K562 (cell line): Measurements from ENCODE around the gene TRIO.

Source experiments
- AFF4 ChIP-seq: sonication (generic); formaldehyde crosslinking; IDR thresholded peaks from 2 replicates; pipeline ENCODE4 v1.8.0; 2023; ENCODE audit warnings: mild to moderate bottlenecking, missing genetic modification reagents
- ETS2 ChIP-seq: IDR thresholded peaks from 2 replicates; pipeline ENCODE4 v1.6.1; 2016; ENCODE audit warnings: borderline replicate concordance, missing genetic modification characterization, mild to moderate bottlenecking, moderate library complexity, missing compliant biosample characterization; ENCODE audit not compliant: poor library complexity, severe bottlenecking
- POLR2A ChIP-seq: fragments of 450-650 bp; conservative IDR thresholded peaks from 2 replicates; pipeline ENCODE4 v1.6.1; 2016
- TBP ChIP-seq: optimal IDR thresholded peaks from 2 replicates; pipeline ENCODE3; 2011; ENCODE audit warnings: low read depth, low read length, improper control_type of control experiment
- ZNF24 ChIP-seq: fragments of 450-650 bp; IDR thresholded peaks from 2 replicates; pipeline ENCODE4 v1.6.1; 2016
- ZNF253 ChIP-seq: fragments of 250-450 bp; sonication (Bioruptor Pico); conservative IDR thresholded peaks from 2 replicates; pipeline ENCODE4 v1.6.1; 2021; ENCODE audit warnings: mild to moderate bottlenecking
- ZZZ3 ChIP-seq: fragments of 450-650 bp; IDR thresholded peaks from 2 replicates; pipeline ENCODE4 v1.6.1; 2016; ENCODE audit warnings: antibody characterized with exemption, mild to moderate bottlenecking, moderate library complexity

- no peak for TF ChIP-seq AFF4 (CRISPR knock-in tag)
- no peak for TF ChIP-seq POLR2A
- no peak for TF ChIP-seq ETS2 (tag)
- TF ChIP-seq ZNF253, result no peak
- no peak for TF ChIP-seq ZZZ3
- no peak for TF ChIP-seq ZNF24
- TF ChIP-seq TBP, result no peak
Observed at GRCh38 chr5:14176888-14177287, 33.7 kb downstream of the TRIO start.
